ENCODE measurements around the gene HSD3B7.
A peak's percentile ranks its signal among the peaks of the same experiment; 100 is the strongest.

Gene HSD3B7

DNA sequence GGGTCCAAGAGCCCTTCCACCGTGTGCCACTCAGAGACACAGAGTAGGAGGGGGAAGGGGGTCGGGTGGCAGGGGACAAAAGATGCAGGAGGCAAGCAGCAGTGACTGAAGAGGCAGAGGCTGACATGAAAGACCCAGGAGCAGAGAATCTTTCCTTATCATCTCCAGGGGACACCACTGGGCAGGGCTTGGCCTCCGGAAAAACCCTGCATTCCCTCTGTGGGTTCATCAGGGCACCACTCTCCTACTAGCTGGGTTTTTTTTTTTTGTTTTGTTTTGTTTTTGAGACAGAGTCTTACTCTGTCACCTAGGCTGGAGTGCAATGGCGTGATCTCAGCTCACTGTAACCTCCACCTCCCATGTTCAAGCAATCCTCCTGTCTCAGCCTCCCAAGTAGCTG, 46.3 kb downstream of the HSD3B7 start:
- DNase-seq = no peak

DNA sequence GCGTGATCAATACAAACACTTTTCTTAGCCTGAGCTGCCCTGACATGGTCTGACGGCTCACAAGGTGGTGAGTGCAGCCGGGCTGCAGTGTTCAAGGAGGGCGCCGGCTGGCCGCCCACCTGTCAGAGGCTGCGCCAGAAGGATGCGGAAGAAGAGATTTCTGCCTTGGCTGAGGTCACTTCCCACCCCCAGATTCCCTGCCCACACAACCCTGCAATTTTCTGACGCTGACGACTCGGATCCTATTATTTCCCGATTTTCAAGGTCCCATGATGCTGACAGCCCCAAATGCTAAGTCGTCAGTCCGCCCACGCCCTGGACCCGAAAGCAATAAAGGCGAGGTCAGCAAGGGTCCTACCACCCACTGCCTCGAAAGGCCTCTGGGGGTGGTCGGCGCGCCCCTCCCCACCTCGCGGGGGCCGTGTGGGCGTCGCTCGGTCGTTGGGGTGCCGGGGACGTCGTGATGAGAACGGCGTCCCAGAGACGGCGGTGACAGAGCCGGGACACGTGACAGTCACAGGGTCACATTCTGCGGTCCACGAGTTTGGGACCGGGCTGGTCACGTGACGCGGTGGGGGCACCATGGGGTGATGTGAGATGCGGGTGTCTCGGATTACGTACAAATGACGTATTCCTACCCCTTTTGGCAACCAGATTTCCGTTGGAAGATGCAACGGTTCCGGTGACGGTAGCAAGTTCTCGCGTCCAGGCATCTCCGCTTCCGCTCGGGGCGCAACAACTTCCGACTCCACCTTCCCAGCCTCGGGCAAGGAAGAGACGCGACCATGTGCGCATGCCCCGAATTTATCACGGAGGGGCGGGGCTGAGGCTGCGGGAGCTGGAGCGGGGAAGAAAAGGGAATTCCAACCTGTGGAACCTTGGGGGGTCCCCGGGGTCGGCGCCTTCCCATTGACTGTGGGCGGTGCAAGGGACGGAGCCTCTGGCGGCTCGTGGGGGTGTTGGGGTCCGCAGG, 48.0 kb downstream of the HSD3B7 start, which contains the start of gene STX4:
STX4 (plus strand) TSS at position 823 of the 973 bp plus-strand sequence. CDS start 248 bp downstream, outside the sequence.
- peak; percentile 92 for DNase-seq

DNA sequence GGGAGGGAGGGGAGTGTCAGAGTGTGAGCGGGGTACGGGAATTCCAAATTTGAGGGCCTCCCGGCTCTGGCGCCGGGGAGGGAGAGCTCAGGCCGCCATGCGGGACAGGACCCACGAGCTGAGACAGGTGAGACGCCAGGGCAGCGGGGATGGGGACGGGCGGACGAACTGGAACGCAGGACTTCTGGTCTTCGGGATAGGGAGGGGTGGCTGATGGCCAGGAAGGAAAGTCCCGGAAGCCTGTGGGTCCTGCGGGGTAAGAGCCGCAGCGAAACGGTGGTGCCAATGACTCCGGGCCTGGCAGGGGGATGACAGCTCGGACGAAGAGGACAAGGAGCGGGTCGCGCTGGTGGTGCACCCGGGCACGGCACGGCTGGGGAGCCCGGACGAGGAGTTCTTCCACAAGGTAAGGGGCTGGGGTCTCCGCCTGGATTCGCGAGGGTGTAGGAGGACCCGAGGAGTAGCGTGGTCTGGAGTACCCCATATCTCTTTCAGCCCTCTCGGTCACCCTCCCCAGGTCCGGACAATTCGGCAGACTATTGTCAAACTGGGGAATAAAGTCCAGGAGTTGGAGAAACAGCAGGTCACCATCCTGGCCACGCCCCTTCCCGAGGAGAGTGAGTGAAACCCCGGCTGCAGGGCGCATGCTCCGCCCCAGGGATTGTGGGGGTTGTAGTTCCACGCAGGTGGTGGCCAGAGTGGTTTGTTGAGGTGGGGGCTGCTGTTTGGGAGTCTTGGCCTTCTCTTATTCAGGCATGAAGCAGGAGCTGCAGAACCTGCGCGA, 48.9 kb downstream of the HSD3B7 start:
- DNase-seq = peak; percentile 56

DNA sequence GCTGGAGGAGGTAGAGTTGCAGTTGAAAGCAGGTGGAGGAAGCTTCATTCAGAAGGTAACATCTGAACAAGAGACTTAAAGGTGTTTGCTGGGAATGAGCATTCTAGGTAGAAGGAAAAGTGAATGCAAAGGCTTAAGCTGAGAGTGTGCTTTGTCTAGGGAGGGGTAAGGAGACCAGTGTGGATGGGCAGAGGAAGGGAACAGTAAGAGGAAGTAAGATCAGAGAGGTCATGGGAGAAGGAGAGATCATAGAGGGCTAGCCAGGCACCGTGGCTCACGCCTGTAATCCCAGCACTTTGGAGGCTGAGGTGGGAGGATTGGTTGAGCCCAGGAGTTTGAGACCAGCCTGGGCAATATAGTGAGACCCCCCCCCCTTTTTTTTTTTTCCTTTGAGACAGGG, 51.7 kb downstream of the HSD3B7 start:
- DNase-seq = no peak

All from GDM1 (cell line).